Activated T-cell treated with anti-CD3 and anti-CD28 coated beads, Interleukin-2, amount 50 U/mL, for 24 hours (primary cell): Measurements from ENCODE around the gene SYT13.
A peak's percentile ranks its signal among the peaks of the same experiment; 100 is the strongest.
"Not testable (repeated sequence)": the region's sequence is repeated elsewhere in the genome, so short reads cannot be mapped to it uniquely, and the experiment has no call there.

Experiments
- DNase-seq: peaks from one replicate; pipeline ENCODE4 v3.0.0-alpha.2; 2020
- H3K27ac Mint-ChIP-seq: 2 replicates; pipeline ENCODE4 v1.8.0; 2020; ENCODE audit warnings: mild to moderate bottlenecking, mixed read lengths
- H3K27me3 Mint-ChIP-seq: 2 replicates; pipeline ENCODE4 v1.8.0; 2020; ENCODE audit warnings: mixed read lengths
- H3K36me3 Mint-ChIP-seq: 2 replicates; pipeline ENCODE4 v1.8.0; 2020; ENCODE audit warnings: low read depth, mixed read lengths
- H3K4me1 Mint-ChIP-seq: 2 replicates; pipeline ENCODE4 v1.8.0; 2020; ENCODE audit warnings: low read depth, mixed read lengths
- H3K4me3 Mint-ChIP-seq: 2 replicates; pipeline ENCODE4 v1.8.0; 2020; ENCODE audit warnings: mild to moderate bottlenecking, moderate library complexity, mixed read lengths
- H3K9me3 Mint-ChIP-seq: 2 replicates; pipeline ENCODE4 v1.8.0; 2020; ENCODE audit warnings: mixed read lengths

The SYT13 gene

GRCh38 chr11:45253640-45254039 lies 32.5 kb downstream of the SYT13 start:
- Mint-ChIP-seq H3K4me1 (no peaks in the 10 kb centered on the region), H3K36me3 (no peaks in the 10 kb centered on the region), H3K9me3 (no peaks in the 10 kb centered on the region), H3K27me3 (peaks cover 28% of the 10 kb centered on the region), H3K4me3 (no peak overlapping the region), H3K27ac (no peak overlapping the region)
- no peak for DNase-seq

GRCh38 chr11:45252877-45253276 lies 33.3 kb downstream of the SYT13 start:
- Mint-ChIP-seq H3K9me3 (no peaks in the 10 kb centered on the region), H3K27ac (no peak overlapping the region), H3K4me3 (no peak overlapping the region), H3K27me3 (peaks cover 23% of the 10 kb centered on the region), H3K4me1 (no peaks in the 10 kb centered on the region), H3K36me3 (no peaks in the 10 kb centered on the region)
- no peak for DNase-seq

- Mint-ChIP-seq H3K27me3 (peaks cover 19% of the 10 kb centered on the region), H3K36me3 (no peaks in the 10 kb centered on the region), H3K9me3 (no peaks in the 10 kb centered on the region), H3K27ac (no peak overlapping the region), H3K4me1 (no peaks in the 10 kb centered on the region), H3K4me3 (no peak overlapping the region)
- peak; percentile 50 for DNase-seq
Measured at GRCh38 chr11:45252134-45252856, 33.8 kb downstream of the SYT13 start.

GRCh38 chr11:45250035-45250718 lies 36.0 kb downstream of the SYT13 start:
- Mint-ChIP-seq H3K27me3 (peaks cover 12% of the 10 kb centered on the region), H3K36me3 (no peaks in the 10 kb centered on the region), H3K27ac (no peak overlapping the region), H3K9me3 (no peaks in the 10 kb centered on the region), H3K4me3 (no peak overlapping the region), H3K4me1 (no peaks in the 10 kb centered on the region)
- no peak for DNase-seq

GRCh38 chr11:45249372-45249771 lies 36.8 kb downstream of the SYT13 start:
- not testable (repeated sequence) for H3K4me3 Mint-ChIP-seq, DNase-seq, H3K9me3 Mint-ChIP-seq, H3K4me1 Mint-ChIP-seq, H3K36me3 Mint-ChIP-seq, H3K27ac Mint-ChIP-seq
- H3K27me3 Mint-ChIP-seq = peaks cover 12% of the 10 kb centered on the region

GRCh38 chr11:45248501-45249011 lies 37.6 kb downstream of the SYT13 start:
- H3K9me3 Mint-ChIP-seq = no peaks in the 10 kb centered on the region
- H3K4me3 Mint-ChIP-seq = no peak overlapping the region
- peaks cover 12% of the 10 kb centered on the region for H3K27me3 Mint-ChIP-seq
- no peaks in the 10 kb centered on the region for H3K4me1 Mint-ChIP-seq
- H3K36me3 Mint-ChIP-seq = no peaks in the 10 kb centered on the region
- DNase-seq = no peak
- no peak overlapping the region for H3K27ac Mint-ChIP-seq

GRCh38 chr11:45247433-45247832 lies 38.7 kb downstream of the SYT13 start:
- no peak overlapping the region for H3K4me3 Mint-ChIP-seq
- H3K9me3 Mint-ChIP-seq = no peaks in the 10 kb centered on the region
- peaks cover 12% of the 10 kb centered on the region for H3K27me3 Mint-ChIP-seq
- no peak overlapping the region for H3K27ac Mint-ChIP-seq
- H3K4me1 Mint-ChIP-seq = no peaks in the 10 kb centered on the region
- no peaks in the 10 kb centered on the region for H3K36me3 Mint-ChIP-seq
- DNase-seq = no peak

GRCh38 chr11:45246241-45246640 lies 39.9 kb downstream of the SYT13 start:
- DNase-seq = no peak
- no peaks in the 10 kb centered on the region for H3K36me3 Mint-ChIP-seq
- H3K27ac Mint-ChIP-seq = no peak overlapping the region
- no peak overlapping the region for H3K4me3 Mint-ChIP-seq
- H3K4me1 Mint-ChIP-seq = no peaks in the 10 kb centered on the region
- H3K27me3 Mint-ChIP-seq = peaks cover 12% of the 10 kb centered on the region
- H3K9me3 Mint-ChIP-seq = no peaks in the 10 kb centered on the region

- Mint-ChIP-seq H3K27me3 (peaks cover 12% of the 10 kb centered on the region), H3K4me3 (no peak overlapping the region), H3K4me1 (no peaks in the 10 kb centered on the region), H3K9me3 (no peaks in the 10 kb centered on the region), H3K27ac (no peak overlapping the region), H3K36me3 (no peaks in the 10 kb centered on the region)
- no peak for DNase-seq
Measured at GRCh38 chr11:45245218-45246045, 40.7 kb downstream of the SYT13 start.

- H3K4me3 Mint-ChIP-seq = no peak overlapping the region
- peaks cover 11% of the 10 kb centered on the region for H3K27me3 Mint-ChIP-seq
- H3K27ac Mint-ChIP-seq = no peak overlapping the region
- no peaks in the 10 kb centered on the region for H3K36me3 Mint-ChIP-seq
- H3K4me1 Mint-ChIP-seq = no peaks in the 10 kb centered on the region
- no peak for DNase-seq
- peaks cover 4% of the 10 kb centered on the region for H3K9me3 Mint-ChIP-seq
Measured at GRCh38 chr11:45243967-45244366, 42.2 kb downstream of the SYT13 start.

GRCh38 chr11:45239733-45240132 lies 46.4 kb downstream of the SYT13 start:
- H3K4me3 Mint-ChIP-seq = no peak overlapping the region

GRCh38 chr11:45238724-45239123 lies 47.4 kb downstream of the SYT13 start:
- no peak for DNase-seq
- Mint-ChIP-seq H3K36me3 (no peaks in the 10 kb centered on the region), H3K4me3 (no peak overlapping the region), H3K27me3 (peaks cover 30% of the 10 kb centered on the region), H3K27ac (no peak overlapping the region), H3K9me3 (peaks cover 4% of the 10 kb centered on the region), H3K4me1 (no peaks in the 10 kb centered on the region)

More at GRCh38 chr11:45239733-45240132, 46.4 kb downstream of the SYT13 start:
- Mint-ChIP-seq H3K4me1 (no peaks in the 10 kb centered on the region), H3K36me3 (no peaks in the 10 kb centered on the region), H3K27ac (no peak overlapping the region), H3K27me3 (peaks cover 30% of the 10 kb centered on the region), H3K9me3 (peaks cover 4% of the 10 kb centered on the region)
- no peak for DNase-seq

- Mint-ChIP-seq H3K9me3 (peaks cover 4% of the 10 kb centered on the region), H3K27ac (no peak overlapping the region), H3K4me3 (no peak overlapping the region), H3K36me3 (no peaks in the 10 kb centered on the region), H3K27me3 (peaks cover 30% of the 10 kb centered on the region), H3K4me1 (no peaks in the 10 kb centered on the region)
- no peak for DNase-seq
Measured at GRCh38 chr11:45237711-45238315, 48.3 kb downstream of the SYT13 start.

- Mint-ChIP-seq H3K27ac (no peak overlapping the region), H3K27me3 (peaks cover 25% of the 10 kb centered on the region), H3K4me3 (no peak overlapping the region)
Measured at GRCh38 chr11:45234306-45235006, 51.7 kb downstream of the SYT13 start.

More at GRCh38 chr11:45234306-45235006, 51.7 kb downstream of the SYT13 start:
- Mint-ChIP-seq H3K36me3 (no peaks in the 10 kb centered on the region), H3K4me1 (no peaks in the 10 kb centered on the region), H3K9me3 (peaks cover 2% of the 10 kb centered on the region)
- no peak for DNase-seq
